ENCODE measurements around the gene PSME2. TPM values are rescaled to one million over a fixed set of nuclear protein-coding genes. Genes with fewer than 3 reads are reported as not detected.
A peak's percentile ranks its signal among the peaks of the same experiment; 100 is the strongest.

PSME2 gene
- total RNA-seq, 2 donors from 2014 or later: 106 to 112 TPM

- no peak overlapping the region for H3K4me3 ChIP-seq (ENCODE audit: low read length)
- WGBS, 2 experiments (ENCODE audit: insufficient coverage in 1 of 2, insufficient read length in 1 of 2): 90 to 97% methylated on average over 4 to 6 of the region's 6 CpGs
- Mint-ChIP-seq H3K4me1 (peaks cover 15% of the 10 kb centered on the region), H3K4me3 (no peak overlapping the region), H3K27me3 (ENCODE audit: insufficient read depth) (no peaks in the 10 kb centered on the region), H3K27ac (no peak overlapping the region), H3K9me3 (no peaks in the 10 kb centered on the region), H3K36me3 (ENCODE audit: low read depth) (peaks cover 42% of the 10 kb centered on the region)
- no peaks in the 10 kb centered on the region for H3K4me1 ChIP-seq (ENCODE audit: control insufficient read depth, insufficient read depth, low read length)
- no peak for TF ChIP-seq CTCF (conservative IDR thresholded peaks at IDR 0.05)
- peaks cover 47% of the 10 kb centered on the region for H3K36me3 ChIP-seq (ENCODE audit: control insufficient read depth, insufficient read depth, low read length)
- no peak overlapping the region for H3K27ac ChIP-seq (ENCODE audit: low read depth, low read length)
- H3K27me3 ChIP-seq (ENCODE audit: control insufficient read depth, insufficient read depth, low read length, poor library complexity, severe bottlenecking): no peaks in the 10 kb centered on the region
- no peak overlapping the region for H3K9ac ChIP-seq (ENCODE audit: extremely low read depth, low read length, poor library complexity, severe bottlenecking)
- DNase-seq: no peak
- no peaks in the 10 kb centered on the region for H3K9me3 ChIP-seq (ENCODE audit: control insufficient read depth, low read length)
Measured at GRCh38 chr14:24117179-24117578, 29.2 kb downstream of the PSME2 start.

GRCh38 chr14:24116128-24116814 is 30.1 kb downstream of the PSME2 start:
- 91 to 98% methylated on average over 4 to 6 of the region's 6 CpGs for WGBS, 2 experiments (ENCODE audit: insufficient coverage in 1 of 2, insufficient read length in 1 of 2)
- H3K4me1 ChIP-seq (ENCODE audit: control insufficient read depth, insufficient read depth, low read length): no peaks in the 10 kb centered on the region
- H3K9ac ChIP-seq (ENCODE audit: extremely low read depth, low read length, poor library complexity, severe bottlenecking): no peak overlapping the region
- no peaks in the 10 kb centered on the region for H3K9me3 ChIP-seq (ENCODE audit: control insufficient read depth, low read length)
- peaks cover 15% of the 10 kb centered on the region for H3K4me1 Mint-ChIP-seq
- H3K36me3 ChIP-seq (ENCODE audit: control insufficient read depth, insufficient read depth, low read length): peaks cover 41% of the 10 kb centered on the region
- H3K27ac ChIP-seq (ENCODE audit: low read depth, low read length): no peak overlapping the region
- peaks cover 37% of the 10 kb centered on the region for H3K36me3 Mint-ChIP-seq (ENCODE audit: low read depth)
- H3K27ac Mint-ChIP-seq: no peak overlapping the region
- H3K4me3 ChIP-seq (ENCODE audit: low read length): peak overlapping the region; percentile 94
- no peak for TF ChIP-seq CTCF (conservative IDR thresholded peaks at IDR 0.05)
- H3K9me3 Mint-ChIP-seq: no peaks in the 10 kb centered on the region
- H3K27me3 Mint-ChIP-seq (ENCODE audit: insufficient read depth): no peaks in the 10 kb centered on the region
- H3K4me3 Mint-ChIP-seq: peak overlapping the region; percentile 87
- no peaks in the 10 kb centered on the region for H3K27me3 ChIP-seq (ENCODE audit: control insufficient read depth, insufficient read depth, low read length, poor library complexity, severe bottlenecking)
- DNase-seq: no peak

- Histone ChIP-seq H3K9me3 (ENCODE audit: control insufficient read depth, low read length) (no peaks in the 10 kb centered on the region), H3K9ac (ENCODE audit: extremely low read depth, low read length, poor library complexity, severe bottlenecking) (peak overlapping the region; percentile 54), H3K4me1 (ENCODE audit: control insufficient read depth, insufficient read depth, low read length) (no peaks in the 10 kb centered on the region), H3K27me3 (ENCODE audit: control insufficient read depth, insufficient read depth, low read length, poor library complexity, severe bottlenecking) (no peaks in the 10 kb centered on the region), H3K27ac (ENCODE audit: low read depth, low read length) (no peak overlapping the region), H3K4me3 (ENCODE audit: low read length) (peak overlapping the region; percentile 94), H3K36me3 (ENCODE audit: control insufficient read depth, insufficient read depth, low read length) (peaks cover 34% of the 10 kb centered on the region)
- 9 to 12% methylated on average over 11 to 14 of the region's 14 CpGs for WGBS, 2 experiments (ENCODE audit: insufficient coverage in 1 of 2, insufficient read length in 1 of 2)
- H3K36me3 Mint-ChIP-seq (ENCODE audit: low read depth): peaks cover 31% of the 10 kb centered on the region
- no peak for DNase-seq
- no peak for TF ChIP-seq CTCF (conservative IDR thresholded peaks at IDR 0.05)
- H3K4me1 Mint-ChIP-seq: peaks cover 15% of the 10 kb centered on the region
- peak overlapping the region; percentile 87 for H3K4me3 Mint-ChIP-seq
- H3K27me3 Mint-ChIP-seq (ENCODE audit: insufficient read depth): no peaks in the 10 kb centered on the region
- H3K9me3 Mint-ChIP-seq: no peaks in the 10 kb centered on the region
- H3K27ac Mint-ChIP-seq: peak overlapping the region; percentile 99
Measured at GRCh38 chr14:24115422-24116127, 30.8 kb downstream of the PSME2 start.
